HepG2 (cell line): ENCODE data around the gene GPR33. TPM values are rescaled to one million over a fixed set of nuclear protein-coding genes. Genes with fewer than 3 reads are reported as not detected.

Source experiments
- DRAP1 ChIP-seq: IDR thresholded peaks from 2 replicates; pipeline ENCODE4 v1.6.1; 2016; ENCODE audit warnings: missing genetic modification reagents, missing compliant biosample characterization
- HHEX ChIP-seq: IDR thresholded peaks from 2 replicates; pipeline ENCODE4 v1.6.1; 2016; ENCODE audit warnings: control low read depth
- IRF2 ChIP-seq: IDR thresholded peaks from 2 replicates; pipeline ENCODE4 v1.6.1; 2018; ENCODE audit warnings: missing genetic modification reagents, missing compliant biosample characterization
- MIER2 ChIP-seq: IDR thresholded peaks from 2 replicates; pipeline ENCODE4 v1.6.1; 2016; ENCODE audit warnings: missing biosample characterization, missing genetic modification reagents
- MLLT10 ChIP-seq: sonication (generic); formaldehyde crosslinking; IDR thresholded peaks from 2 replicates; pipeline ENCODE4 v1.4.0; 2020; ENCODE audit warnings: missing genetic modification reagents
- NR1H2 ChIP-seq: sonication (generic); formaldehyde crosslinking; IDR thresholded peaks from 2 replicates; pipeline ENCODE4 v1.8.1; 2022; ENCODE audit warnings: low read depth, missing genetic modification reagents, borderline replicate concordance
- PHF8 ChIP-seq: sonication (generic); formaldehyde crosslinking; IDR thresholded peaks from 2 replicates; pipeline ENCODE4 v1.5.0; 2020; ENCODE audit warnings: missing genetic modification reagents
- SETDB1 ChIP-seq: sonication (generic); formaldehyde crosslinking; IDR thresholded peaks from 2 replicates; pipeline ENCODE4 v1.5.1; 2020; ENCODE audit warnings: missing genetic modification reagents, mild to moderate bottlenecking, borderline replicate concordance
- SIX4 ChIP-seq: sonication (generic); formaldehyde crosslinking; IDR thresholded peaks from 2 replicates; pipeline ENCODE4 v1.4.0; 2020; ENCODE audit warnings: missing genetic modification reagents
- SKIL ChIP-seq: sonication (generic); formaldehyde crosslinking; IDR thresholded peaks from 2 replicates; pipeline ENCODE4 v1.8.0; 2022; ENCODE audit warnings: missing genetic modification reagents, mild to moderate bottlenecking, moderate library complexity, borderline replicate concordance
- SMAD1 ChIP-seq: sonication (generic); formaldehyde crosslinking; IDR thresholded peaks from 2 replicates; pipeline ENCODE4 v1.4.0; 2020; ENCODE audit warnings: missing genetic modification reagents, low read depth, mild to moderate bottlenecking, borderline replicate concordance
- TAF15 ChIP-seq: fragments of 200-400 bp; formaldehyde crosslinking; IDR thresholded peaks from one replicate; pipeline ENCODE4 v1.6.1; 2018; ENCODE audit warnings: mild to moderate bottlenecking, low read depth, low read length; ENCODE audit not compliant: poor library complexity, severe bottlenecking
- TBX2 ChIP-seq: sonication (generic); formaldehyde crosslinking; IDR thresholded peaks from 2 replicates; pipeline ENCODE4 v1.5.0; 2020; ENCODE audit warnings: missing genetic modification reagents, mild to moderate bottlenecking, borderline replicate concordance
- U2AF1 ChIP-seq: fragments of 200-400 bp; formaldehyde crosslinking; optimal IDR thresholded peaks from 2 replicates; pipeline ENCODE3; 2017; ENCODE audit warnings: mild to moderate bottlenecking, low read depth, low read length
- ZBTB1 ChIP-seq: sonication (generic); formaldehyde crosslinking; IDR thresholded peaks from 2 replicates; pipeline ENCODE4 v1.4.0; 2020; ENCODE audit warnings: missing genetic modification reagents, borderline replicate concordance
- ZC3H13 ChIP-seq: sonication (generic); formaldehyde crosslinking; IDR thresholded peaks from 2 replicates; pipeline ENCODE4 v1.8.1; 2023; ENCODE audit warnings: mild to moderate bottlenecking, missing genetic modification reagents, moderate library complexity
- ZFY ChIP-seq: sonication (generic); formaldehyde crosslinking; IDR thresholded peaks from 2 replicates; pipeline ENCODE4 v1.4.0; 2020; ENCODE audit warnings: missing genetic modification reagents
- ZMYM3 ChIP-seq: sonication (generic); formaldehyde crosslinking; IDR thresholded peaks from 2 replicates; pipeline ENCODE4 v1.5.1; 2020; ENCODE audit warnings: mild to moderate bottlenecking, missing genetic modification reagents
- ZNF343 ChIP-seq: sonication (generic); formaldehyde crosslinking; IDR thresholded peaks from 2 replicates; pipeline ENCODE4 v1.4.0; 2020; ENCODE audit warnings: mild to moderate bottlenecking, missing genetic modification reagents
- ZNF432 ChIP-seq: sonication (generic); formaldehyde crosslinking; IDR thresholded peaks from 2 replicates; pipeline ENCODE4 v1.5.0; 2020; ENCODE audit warnings: missing genetic modification reagents, mild to moderate bottlenecking, borderline replicate concordance
- ZNF577 ChIP-seq: sonication (generic); formaldehyde crosslinking; IDR thresholded peaks from 2 replicates; pipeline ENCODE4 v1.4.0; 2020; ENCODE audit warnings: mild to moderate bottlenecking, low read depth, missing genetic modification reagents, borderline replicate concordance
- ZNF782 ChIP-seq: sonication (generic); formaldehyde crosslinking; IDR thresholded peaks from 2 replicates; pipeline ENCODE4 v1.4.0; 2020; ENCODE audit warnings: missing genetic modification reagents, mild to moderate bottlenecking, borderline replicate concordance
- ZSCAN22 ChIP-seq: sonication (generic); formaldehyde crosslinking; IDR thresholded peaks from 2 replicates; pipeline ENCODE4 v1.4.0; 2020; ENCODE audit warnings: mild to moderate bottlenecking, missing genetic modification reagents
- polyA plus RNA-seq, 8 experiments: library from polyadenylated mRNA; depleted of rRNA in 3 of 8; stranded (reverse) in 7 of 8; unstranded in 1 of 8; fragments of >200 nt; fragmentation: Illumina TruSeq in 4 of 8; extraction: Trizol in 4 of 8; gene quantifications; 2 replicates each; pipeline versions ENCODE4 v1.2.1 to v1.2.3, GENCODE V29; 2011 to 2016; ENCODE audit warnings: low read depth in 4 of 8, missing spikeins in 1 of 8, mixed read lengths in 1 of 8; ENCODE audit not compliant: insufficient read depth in 1 of 8
- total RNA-seq, 5 experiments: library from RNA; depleted of rRNA; stranded (reverse); fragments of >200 nt; fragmentation: Illumina TruSeq; extraction: Trizol; gene quantifications; 2 replicates each; pipeline ENCODE4 v1.2.3, GENCODE V29; 2016; ENCODE audit warnings: low read depth in 1 of 5
- TF ChIP-seq, protein P1 (sequence below): sonication (generic); formaldehyde crosslinking; IDR thresholded peaks from 2 replicates; pipeline ENCODE4 v1.5.1; 2020; ENCODE audit warnings: missing genetic modification reagents, mild to moderate bottlenecking, borderline replicate concordance

The GPR33 gene
- total and polyA plus RNA-seq, 2 of the 13 experiments (the other 11 are each of a cell fraction or from before 2014, with no cell fraction given): not detected

- TF ChIP-seq SKIL (CRISPR knock-in tag) (peak; percentile 92), ZNF782 (CRISPR knock-in tag) (peak; percentile 100), PHF8 (CRISPR knock-in tag) (peak; percentile 100), ZFY (CRISPR knock-in tag) (peak; percentile 100), SIX4 (CRISPR knock-in tag) (peak; percentile 82), TBX2 (CRISPR knock-in tag) (peak; percentile 99), ZNF432 (peak; percentile 96), ZC3H13 (CRISPR knock-in tag) (peak; percentile 99), SETDB1 (CRISPR knock-in tag) (no peak), ZMYM3 (CRISPR knock-in tag) (peak; percentile 98), NR1H2 (CRISPR knock-in tag) (peak; percentile 87), HHEX (0 out of 2 replicates have a peak, but pooled peaks have one; percentile 46), DRAP1 (CRISPR knock-in tag) (peak; percentile 99), TAF15 (peak; percentile 99), U2AF1 (no peak), ZBTB1 (CRISPR knock-in tag) (peak; percentile 38; the same call in 1 of the 2 replicates), MIER2 (peak; percentile 86; the same call in 1 of the 2 replicates), MLLT10 (peak; percentile 90; the same call in 1 of the 2 replicates), ZNF577 (CRISPR knock-in tag) (peak; percentile 98; the same call in 1 of the 2 replicates), ZSCAN22 (CRISPR knock-in tag) (peak; percentile 93), IRF2 (CRISPR knock-in tag) (peak; percentile 99), ZNF343 (peak; percentile 99), SMAD1 (peak; percentile 100)
- TF ChIP-seq, protein P1, sequence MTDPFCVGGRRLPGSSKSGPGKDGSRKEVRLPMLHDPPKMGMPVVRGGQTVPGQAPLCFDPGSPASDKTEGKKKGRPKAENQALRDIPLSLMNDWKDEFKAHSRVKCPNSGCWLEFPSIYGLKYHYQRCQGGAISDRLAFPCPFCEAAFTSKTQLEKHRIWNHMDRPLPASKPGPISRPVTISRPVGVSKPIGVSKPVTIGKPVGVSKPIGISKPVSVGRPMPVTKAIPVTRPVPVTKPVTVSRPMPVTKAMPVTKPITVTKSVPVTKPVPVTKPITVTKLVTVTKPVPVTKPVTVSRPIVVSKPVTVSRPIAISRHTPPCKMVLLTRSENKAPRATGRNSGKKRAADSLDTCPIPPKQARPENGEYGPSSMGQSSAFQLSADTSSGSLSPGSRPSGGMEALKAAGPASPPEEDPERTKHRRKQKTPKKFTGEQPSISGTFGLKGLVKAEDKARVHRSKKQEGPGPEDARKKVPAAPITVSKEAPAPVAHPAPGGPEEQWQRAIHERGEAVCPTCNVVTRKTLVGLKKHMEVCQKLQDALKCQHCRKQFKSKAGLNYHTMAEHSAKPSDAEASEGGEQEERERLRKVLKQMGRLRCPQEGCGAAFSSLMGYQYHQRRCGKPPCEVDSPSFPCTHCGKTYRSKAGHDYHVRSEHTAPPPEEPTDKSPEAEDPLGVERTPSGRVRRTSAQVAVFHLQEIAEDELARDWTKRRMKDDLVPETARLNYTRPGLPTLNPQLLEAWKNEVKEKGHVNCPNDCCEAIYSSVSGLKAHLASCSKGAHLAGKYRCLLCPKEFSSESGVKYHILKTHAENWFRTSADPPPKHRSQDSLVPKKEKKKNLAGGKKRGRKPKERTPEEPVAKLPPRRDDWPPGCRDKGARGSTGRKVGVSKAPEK: peak; percentile 100
Observed at GRCh38 chr14:31456841-31457664, 30.8 kb downstream of the GPR33 start, which contains the start of gene DTD2 (continued).
